SK-MEL-5 (cell line): Measurements from ENCODE around the gene TBXA2R. TPM values are rescaled to one million over a fixed set of nuclear protein-coding genes. Genes with fewer than 3 reads are reported as not detected.
"Not testable (repeated sequence)": the region's sequence is repeated elsewhere in the genome, so short reads cannot be mapped to it uniquely, and the experiment has no call there.

ENCODE experiments used
- DNase-seq: peaks from one replicate; pipeline ENCODE4 v3.0.0-alpha.2; 2016; ENCODE audit warnings: low read depth, low spot score
- in situ Hi-C: cut with HindIII; loops from 2 replicates; pipeline ENCODE4 v1.10.0; 2016; ENCODE audit warnings: low sequenced_read_pairs, high pct_unique_total_duplicates, low pct_unique_long_range_greater_than_20kb
- total RNA-seq: library from RNA; depleted of rRNA; stranded (reverse); fragments of >200 nt; shearing (Covaris generic); gene quantifications from 2 replicates; pipeline ENCODE4 v1.2.3, GENCODE V29; 2014

TBXA2R gene
- total RNA-seq, 1 experiment from 2014 or later, result 0.16 TPM

DNA sequence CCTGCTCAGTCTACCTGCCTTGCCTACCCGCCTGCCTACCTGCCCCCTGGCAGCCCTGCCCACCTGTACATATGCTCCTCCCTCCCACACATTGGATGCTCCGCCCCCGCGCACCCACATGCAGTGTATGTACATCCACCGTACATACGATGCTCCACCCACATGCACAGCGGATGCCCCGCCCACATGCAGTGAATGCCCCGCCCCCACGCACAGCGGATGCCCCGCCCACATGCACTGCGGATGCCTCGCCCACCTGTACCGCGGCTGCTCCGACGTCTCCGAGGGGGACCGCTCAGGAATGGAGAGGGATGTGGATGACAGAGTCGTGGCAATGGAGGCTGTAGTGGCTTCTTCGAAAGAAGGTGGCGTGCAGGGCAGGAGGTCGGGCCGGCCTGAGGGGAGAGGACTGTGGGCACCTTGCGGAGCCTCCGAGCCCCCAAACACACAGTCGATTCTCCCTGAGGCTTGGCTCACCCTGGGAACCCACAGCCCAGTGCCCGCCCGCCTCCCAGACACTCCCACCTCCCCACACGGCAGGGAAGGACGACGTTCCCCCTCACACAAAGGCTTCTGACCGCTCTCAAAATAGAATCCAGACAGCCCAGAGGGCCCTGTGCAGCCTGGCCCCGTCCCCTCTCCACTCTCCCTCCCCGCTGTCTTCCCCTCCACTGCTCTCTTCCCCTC is 36.5 kb upstream of the TBXA2R start:
- peak; percentile 16 for DNase-seq

DNA sequence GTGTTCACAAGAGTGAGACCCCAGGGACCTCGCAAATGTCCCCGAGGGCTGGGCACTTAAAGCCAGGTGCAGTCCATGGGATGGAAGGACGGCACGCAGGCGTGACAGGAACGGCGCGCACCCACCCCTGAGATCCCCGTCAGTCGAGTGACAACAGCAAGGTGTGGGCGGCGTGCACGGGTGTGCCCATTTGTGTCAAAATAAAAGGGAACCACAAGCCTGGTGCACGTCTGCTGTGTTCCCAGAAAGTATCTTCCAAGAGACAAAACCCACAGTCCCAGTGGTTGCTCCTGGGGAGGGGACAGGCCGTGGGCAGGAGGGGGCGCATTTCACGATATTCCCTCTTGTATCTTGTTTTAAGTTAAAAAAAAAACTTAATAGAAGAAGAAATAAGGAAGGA is 35.6 kb upstream of the TBXA2R start:
- in situ Hi-C loops, result no loop called here

More for the DNA sequence above, 36.5 kb upstream of the TBXA2R start:
- in situ Hi-C loops, result no loop called here

GRCh38 chr19:3641515-3642269 is 35.0 kb upstream of the TBXA2R start:
- no peak for DNase-seq
- in situ Hi-C loops, result no loop called here

More for the DNA sequence above, 35.6 kb upstream of the TBXA2R start:
- no peak for DNase-seq

DNA sequence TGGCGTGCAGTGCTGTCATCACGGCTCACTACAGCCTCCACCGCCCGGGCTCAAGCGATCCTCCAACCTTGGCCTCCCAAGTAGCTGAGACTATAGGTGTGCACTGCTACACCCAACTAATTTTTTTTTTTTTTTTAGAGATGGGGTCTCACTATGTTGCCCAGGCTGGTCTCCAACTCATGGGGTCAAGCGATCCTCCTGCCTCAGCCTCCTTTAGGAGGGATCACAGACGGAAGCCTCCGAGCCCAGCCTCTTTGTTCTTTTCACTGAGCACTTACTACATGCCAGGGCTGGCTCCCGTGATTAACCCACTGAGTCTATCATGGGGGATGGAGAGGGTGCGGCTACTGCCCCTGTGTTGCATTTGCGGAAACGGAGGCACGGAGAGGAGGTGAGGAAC is 32.8 kb upstream of the TBXA2R start:
- in situ Hi-C loops, result no loop called here
- DNase-seq, result no peak

GRCh38 chr19:3638208-3639193 is 31.8 kb upstream of the TBXA2R start:
- in situ Hi-C loops, result no loop called here
- DNase-seq, result no peak

DNA sequence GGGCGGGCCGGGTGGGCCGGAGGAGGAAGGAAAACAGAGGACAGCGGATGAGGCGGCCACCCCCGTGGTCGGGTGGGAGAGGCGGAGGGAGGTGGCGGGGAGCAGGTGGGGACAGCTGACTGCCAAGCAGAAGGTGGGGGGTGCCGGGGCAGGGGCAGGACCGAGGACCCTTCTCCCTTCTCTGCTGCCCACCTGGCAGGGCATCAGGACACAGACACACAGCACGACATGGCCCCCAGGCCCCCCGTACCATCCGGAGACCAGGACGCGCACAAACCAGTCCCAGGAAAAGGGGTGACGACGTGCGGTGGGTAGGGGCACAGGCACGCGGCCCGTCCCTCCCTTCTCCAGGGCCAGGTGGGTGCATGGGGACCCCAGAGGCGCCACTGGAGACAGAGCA is 30.9 kb upstream of the TBXA2R start:
- in situ Hi-C loops, result no loop called here
- no peak for DNase-seq

GRCh38 chr19:3636962-3637361 is 30.3 kb upstream of the TBXA2R start:
- no peak for DNase-seq
- in situ Hi-C loops, result no loop called here

GRCh38 chr19:3636506-3636905 is 29.8 kb upstream of the TBXA2R start:
- in situ Hi-C loops, result no loop called here
- no peak for DNase-seq

DNA sequence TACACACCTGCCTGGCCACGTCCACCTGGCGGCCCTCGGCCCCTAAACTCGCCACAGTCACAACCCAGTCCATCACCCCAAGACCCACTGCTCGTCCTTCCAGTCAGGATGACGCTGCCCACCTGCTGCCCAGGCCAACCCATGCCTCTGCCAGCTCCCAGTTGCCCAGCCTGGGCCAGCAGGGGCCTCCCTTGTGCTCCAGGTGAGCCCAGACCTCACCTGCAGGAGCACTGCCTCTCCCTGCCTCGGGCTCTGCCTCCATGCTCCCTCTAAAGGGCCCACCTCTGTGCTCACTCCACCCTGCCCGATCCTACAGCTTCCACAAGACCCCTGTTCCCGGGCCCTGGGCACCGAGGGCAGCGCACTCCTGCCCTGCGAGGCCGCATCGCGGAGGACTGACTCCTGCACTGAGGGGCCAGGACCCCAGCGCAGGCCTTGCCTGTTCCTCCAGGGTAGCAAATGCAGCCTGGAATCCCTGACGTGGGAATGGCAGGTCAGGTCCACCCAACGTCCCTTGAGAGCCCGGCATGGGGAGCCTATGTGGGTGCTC is 27.9 kb upstream of the TBXA2R start:
- in situ Hi-C loops, result no loop called here
- no peak for DNase-seq

- no peak for DNase-seq
- in situ Hi-C loops, result no loop called here
These were observed 26.9 kb upstream of the TBXA2R start for GRCh38 chr19:3633559-3633988.

GRCh38 chr19:3632739-3633558 is 26.3 kb upstream of the TBXA2R start:
- DNase-seq, result no peak
- in situ Hi-C loops, result no loop called here

DNA sequence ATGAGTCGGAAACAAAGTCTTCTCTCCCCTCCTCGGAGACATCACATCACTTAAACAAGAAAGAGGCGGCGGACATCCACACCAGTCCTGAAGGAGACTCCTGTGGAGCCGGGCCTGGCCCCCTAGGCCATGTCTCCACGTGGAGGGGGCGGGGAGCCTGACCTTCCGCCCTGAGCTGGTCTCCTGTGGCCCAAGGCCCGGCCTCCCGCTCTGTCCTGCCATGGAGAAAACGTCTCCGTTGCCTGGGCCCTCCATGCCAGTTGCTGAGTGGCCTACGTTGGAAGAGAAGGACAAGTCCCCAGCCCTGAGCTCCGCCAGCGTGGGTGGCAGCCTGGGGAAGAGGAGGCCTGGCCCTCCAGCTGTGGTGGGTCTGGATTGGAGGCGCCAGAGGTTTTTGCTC is 25.4 kb upstream of the TBXA2R start:
- in situ Hi-C loops, result no loop called here
- no peak for DNase-seq

DNA sequence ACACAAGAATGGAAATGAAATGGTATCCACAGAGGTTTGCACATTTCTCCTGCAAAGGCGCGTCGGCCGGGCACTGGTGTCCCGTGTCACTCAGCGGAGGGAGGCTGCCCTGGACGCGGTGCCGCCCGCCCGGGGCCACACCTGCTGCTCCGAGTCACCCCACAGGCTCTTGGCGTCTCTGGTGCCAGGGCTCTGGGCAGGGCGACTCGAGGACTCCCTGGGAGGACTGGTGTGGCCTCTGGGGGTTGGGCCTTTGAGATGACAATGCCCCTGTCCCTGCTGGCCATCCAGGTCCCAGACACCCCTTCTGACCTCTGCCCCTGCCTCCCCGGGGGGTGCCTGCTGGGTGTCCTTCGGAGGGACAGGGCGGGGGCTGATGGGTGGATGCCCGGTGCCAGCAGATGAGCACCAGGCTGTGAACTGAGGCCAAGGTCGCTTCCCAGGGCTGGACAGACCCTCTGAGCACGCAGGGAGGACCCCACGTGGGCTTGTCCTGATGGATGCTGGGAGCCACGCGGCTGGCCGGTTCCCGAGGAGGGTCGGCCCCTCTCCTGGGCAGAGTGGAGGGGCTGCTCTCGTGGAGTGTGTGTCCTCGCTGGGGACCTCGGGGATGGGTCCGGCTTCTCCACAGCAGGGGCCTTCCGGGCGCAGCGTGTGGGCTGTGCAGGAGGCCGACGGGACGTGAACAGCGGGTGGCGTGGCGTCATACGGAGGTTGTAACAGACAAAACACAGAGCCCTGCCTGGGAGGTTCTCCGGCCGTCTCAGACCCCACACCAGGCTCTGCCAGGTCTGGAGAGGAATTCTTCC is 24.6 kb upstream of the TBXA2R start:
- no peak for DNase-seq
- in situ Hi-C loops, result no loop called here

GRCh38 chr19:3628766-3629165 is 22.1 kb upstream of the TBXA2R start:
- DNase-seq, in situ Hi-C loops: not testable (repeated sequence)

- DNase-seq, result no peak
- in situ Hi-C loops, result no loop called here
These were observed 20.7 kb upstream of the TBXA2R start for GRCh38 chr19:3627351-3627723.
